ENCODE data around the gene CNOT8.

DNA sequence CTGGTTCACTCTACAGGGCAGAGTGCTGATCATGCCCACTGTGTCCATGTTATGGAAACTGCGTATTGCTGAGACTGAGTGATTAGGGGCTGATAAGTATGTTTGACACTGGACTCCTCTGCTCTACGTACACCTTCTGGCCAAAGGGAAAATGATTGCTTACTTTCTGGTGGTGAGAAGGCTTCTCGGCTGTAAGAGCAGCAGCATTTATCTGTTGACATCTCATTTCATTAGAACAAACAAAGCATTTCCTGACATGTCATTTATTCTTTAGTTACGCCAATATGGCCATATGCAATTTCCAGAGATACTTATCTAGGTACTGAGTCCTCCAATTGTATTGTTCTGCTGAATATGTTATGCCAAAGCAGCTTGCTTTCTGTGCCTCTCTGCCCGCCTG is 13.6 kb upstream of the CNOT8 start:
- TF ChIP-seq, protein P1, sequence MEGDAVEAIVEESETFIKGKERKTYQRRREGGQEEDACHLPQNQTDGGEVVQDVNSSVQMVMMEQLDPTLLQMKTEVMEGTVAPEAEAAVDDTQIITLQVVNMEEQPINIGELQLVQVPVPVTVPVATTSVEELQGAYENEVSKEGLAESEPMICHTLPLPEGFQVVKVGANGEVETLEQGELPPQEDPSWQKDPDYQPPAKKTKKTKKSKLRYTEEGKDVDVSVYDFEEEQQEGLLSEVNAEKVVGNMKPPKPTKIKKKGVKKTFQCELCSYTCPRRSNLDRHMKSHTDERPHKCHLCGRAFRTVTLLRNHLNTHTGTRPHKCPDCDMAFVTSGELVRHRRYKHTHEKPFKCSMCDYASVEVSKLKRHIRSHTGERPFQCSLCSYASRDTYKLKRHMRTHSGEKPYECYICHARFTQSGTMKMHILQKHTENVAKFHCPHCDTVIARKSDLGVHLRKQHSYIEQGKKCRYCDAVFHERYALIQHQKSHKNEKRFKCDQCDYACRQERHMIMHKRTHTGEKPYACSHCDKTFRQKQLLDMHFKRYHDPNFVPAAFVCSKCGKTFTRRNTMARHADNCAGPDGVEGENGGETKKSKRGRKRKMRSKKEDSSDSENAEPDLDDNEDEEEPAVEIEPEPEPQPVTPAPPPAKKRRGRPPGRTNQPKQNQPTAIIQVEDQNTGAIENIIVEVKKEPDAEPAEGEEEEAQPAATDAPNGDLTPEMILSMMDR (IDR thresholded peaks at IDR 0.05), result no peak
- no peak for TF ChIP-seq EP300 (IDR thresholded peaks at IDR 0.05)

All from A549 (cell line).